ENCODE data around the gene RBM4B.

- TF ChIP-seq CTCF (IDR thresholded peaks at IDR 0.05; ENCODE audit: low read length) (no peak), EZH2 (IDR thresholded peaks at IDR 0.05; ENCODE audit: borderline replicate concordance, low read length) (no peak)
These were observed 30.9 kb downstream of the RBM4B start for GRCh38 chr11:66646828-66647227.

Data from OCI-LY1 (cell line).